Measurements from ENCODE around the gene EGLN1.

GRCh38 chr1:231376875-231377549 lies 45.1 kb downstream of the EGLN1 start:
- no peak for TF ChIP-seq CTCF (IDR thresholded peaks at IDR 0.05 in 2 of 3, conservative IDR thresholded peaks at IDR 0.05 in 1 of 3; ENCODE audit: borderline replicate concordance in 1 of 3, insufficient read depth in 1 of 3, low read depth in 2 of 3, low read length in 2 of 3)
- no peak for TF ChIP-seq SIN3A (IDR thresholded peaks at IDR 0.05; ENCODE audit: low read depth)
- no peak for TF ChIP-seq REST (IDR thresholded peaks at IDR 0.05; ENCODE audit: low read depth)
- no peak for TF ChIP-seq POLR2A (IDR thresholded peaks at IDR 0.05; ENCODE audit: borderline replicate concordance, extremely low read depth, insufficient read depth, insufficient read length)
- TF ChIP-seq SP1 (IDR thresholded peaks at IDR 0.05; ENCODE audit: low read depth), result no peak
- no peak for TF ChIP-seq POLR2AphosphoS5 (IDR thresholded peaks at IDR 0.05; ENCODE audit: low read depth, low read length)
- TF ChIP-seq FOSL1 (IDR thresholded peaks at IDR 0.05; ENCODE audit: low read depth), result no peak
- no peak for TF ChIP-seq EZH2phosphoT487 (IDR thresholded peaks at IDR 0.05; ENCODE audit: borderline replicate concordance)
- no peak for TF ChIP-seq EZH2 (IDR thresholded peaks at IDR 0.05)
- no peak for TF ChIP-seq YY1 (IDR thresholded peaks at IDR 0.05; ENCODE audit: extremely low read depth, insufficient replicate concordance, low read depth, low read length)
- no peak for TF ChIP-seq CBX3 (IDR thresholded peaks at IDR 0.05; ENCODE audit: low read depth)
- no peak for TF ChIP-seq CEBPB (IDR thresholded peaks at IDR 0.05; ENCODE audit: low read depth)
- TF ChIP-seq ZBTB33 (IDR thresholded peaks at IDR 0.05; ENCODE audit: extremely low read depth, insufficient replicate concordance, low read length), result no peak

Data from HCT116 (cell line).